Measurements from ENCODE around the gene PARD3. TPM values are rescaled to one million over a fixed set of nuclear protein-coding genes. Genes with fewer than 3 reads are reported as not detected.

Gene PARD3
- total RNA-seq, 1 donor from 2014 or later = 26.0 TPM

- Mint-ChIP-seq H3K27ac (ENCODE audit: unreplicated experiment) (no peak overlapping the region), H3K4me1 (ENCODE audit: low read depth) (peaks cover 47% of the 10 kb centered on the region), H3K9me3 (ENCODE audit: low read depth) (peaks cover 2% of the 10 kb centered on the region), H3K4me3 (ENCODE audit: unreplicated experiment) (no peak overlapping the region), H3K36me3 (ENCODE audit: low read depth) (no peaks in the 10 kb centered on the region), H3K27me3 (ENCODE audit: low read depth) (no peaks in the 10 kb centered on the region)
- TF ChIP-seq CTCF (IDR thresholded peaks at IDR 0.05) = no peak
- DNase-seq (ENCODE audit: low spot score) = no peak
Measured at GRCh38 chr10:34345383-34345782, 469.7 kb downstream of the PARD3 start.

GRCh38 chr10:34343764-34344163 is 471.3 kb downstream of the PARD3 start:
- TF ChIP-seq CTCF (IDR thresholded peaks at IDR 0.05) = no peak
- peak overlapping the region; percentile 66 for H3K27ac Mint-ChIP-seq (ENCODE audit: unreplicated experiment)
- H3K36me3 Mint-ChIP-seq (ENCODE audit: low read depth) = no peaks in the 10 kb centered on the region
- DNase-seq (ENCODE audit: low spot score) = no peak
- no peak overlapping the region for H3K4me3 Mint-ChIP-seq (ENCODE audit: unreplicated experiment)
- H3K4me1 Mint-ChIP-seq (ENCODE audit: low read depth) = peaks cover 63% of the 10 kb centered on the region
- peaks cover 2% of the 10 kb centered on the region for H3K9me3 Mint-ChIP-seq (ENCODE audit: low read depth)
- no peaks in the 10 kb centered on the region for H3K27me3 Mint-ChIP-seq (ENCODE audit: low read depth)

- Mint-ChIP-seq H3K4me3 (ENCODE audit: unreplicated experiment) (no peak overlapping the region), H3K36me3 (ENCODE audit: low read depth) (no peaks in the 10 kb centered on the region), H3K9me3 (ENCODE audit: low read depth) (no peaks in the 10 kb centered on the region), H3K27ac (ENCODE audit: unreplicated experiment) (no peak overlapping the region), H3K4me1 (ENCODE audit: low read depth) (peaks cover 67% of the 10 kb centered on the region), H3K27me3 (ENCODE audit: low read depth) (no peaks in the 10 kb centered on the region)
- TF ChIP-seq CTCF (IDR thresholded peaks at IDR 0.05) = no peak
- no peak for DNase-seq (ENCODE audit: low spot score)
Measured at GRCh38 chr10:34341473-34341872, 473.6 kb downstream of the PARD3 start.

GRCh38 chr10:34340934-34341333 is 474.2 kb downstream of the PARD3 start:
- no peaks in the 10 kb centered on the region for H3K36me3 Mint-ChIP-seq (ENCODE audit: low read depth)
- H3K9me3 Mint-ChIP-seq (ENCODE audit: low read depth) = no peaks in the 10 kb centered on the region
- no peak for DNase-seq (ENCODE audit: low spot score)
- H3K4me3 Mint-ChIP-seq (ENCODE audit: unreplicated experiment) = no peak overlapping the region
- TF ChIP-seq CTCF (IDR thresholded peaks at IDR 0.05) = no peak
- H3K27ac Mint-ChIP-seq (ENCODE audit: unreplicated experiment) = no peak overlapping the region
- H3K27me3 Mint-ChIP-seq (ENCODE audit: low read depth) = no peaks in the 10 kb centered on the region
- H3K4me1 Mint-ChIP-seq (ENCODE audit: low read depth) = peaks cover 67% of the 10 kb centered on the region

- no peak for TF ChIP-seq CTCF (IDR thresholded peaks at IDR 0.05)
Measured at GRCh38 chr10:34339816-34340553, 475.1 kb downstream of the PARD3 start.

More at GRCh38 chr10:34339816-34340553, 475.1 kb downstream of the PARD3 start:
- Mint-ChIP-seq H3K4me1 (ENCODE audit: low read depth) (peaks cover 64% of the 10 kb centered on the region), H3K4me3 (ENCODE audit: unreplicated experiment) (peak overlapping the region; percentile 10), H3K36me3 (ENCODE audit: low read depth) (no peaks in the 10 kb centered on the region), H3K27me3 (ENCODE audit: low read depth) (no peaks in the 10 kb centered on the region), H3K9me3 (ENCODE audit: low read depth) (no peaks in the 10 kb centered on the region), H3K27ac (ENCODE audit: unreplicated experiment) (peak overlapping the region; percentile 52)
- no peak for DNase-seq (ENCODE audit: low spot score)

Data from chondrocyte (in vitro differentiated cells).